Skeletal muscle satellite cell (primary cell): ENCODE measurements around the gene SLC6A3.

Source experiments
- H3K27me3 ChIP-seq: 2 replicates; pipeline ENCODE4 v1.7.0; 2013; ENCODE audit warnings: low read length; ENCODE audit not compliant: control insufficient read depth, insufficient read depth
- H3K36me3 ChIP-seq: 2 replicates; pipeline ENCODE4 v1.7.0; 2013; ENCODE audit warnings: mild to moderate bottlenecking, control low read depth, low read length; ENCODE audit not compliant: insufficient read depth
- H3K4me1 ChIP-seq: 2 replicates; pipeline ENCODE4 v1.7.0; 2013; ENCODE audit warnings: low read length; ENCODE audit not compliant: control insufficient read depth, insufficient read depth
- H3K4me2 ChIP-seq: 2 replicates; pipeline ENCODE4 v1.7.0; 2013; ENCODE audit warnings: mild to moderate bottlenecking, low read length
- H3K4me3 ChIP-seq: 2 replicates; pipeline ENCODE4 v1.7.0; 2013; ENCODE audit warnings: low read length
- H3K9ac ChIP-seq: 2 replicates; pipeline ENCODE4 v1.7.0; 2013; ENCODE audit warnings: mild to moderate bottlenecking, low read depth, low read length, moderate library complexity
- H3K9me3 ChIP-seq: replicated peaks from 2 replicates; pipeline ENCODE4 v1.7.0; 2013; ENCODE audit warnings: mild to moderate bottlenecking, control low read depth, low read length

The SLC6A3 gene

GRCh38 chr5:1392261-1392660, 53.0 kb downstream of the SLC6A3 start:
- no peaks in the 10 kb centered on the region for H3K4me1 ChIP-seq
- no peaks in the 10 kb centered on the region for H3K36me3 ChIP-seq
- H3K9me3 ChIP-seq = no peaks in the 10 kb centered on the region
- peaks cover 62% of the 10 kb centered on the region for H3K27me3 ChIP-seq
- no peak overlapping the region for H3K4me3 ChIP-seq
- no peak overlapping the region for H3K4me2 ChIP-seq
- H3K9ac ChIP-seq = no peak overlapping the region

- no peak overlapping the region for H3K4me3 ChIP-seq
- no peak overlapping the region for H3K9ac ChIP-seq
- no peaks in the 10 kb centered on the region for H3K9me3 ChIP-seq
- no peaks in the 10 kb centered on the region for H3K36me3 ChIP-seq
- H3K4me1 ChIP-seq = no peaks in the 10 kb centered on the region
- no peak overlapping the region for H3K4me2 ChIP-seq
- H3K27me3 ChIP-seq = peaks cover 67% of the 10 kb centered on the region
These were observed 53.5 kb downstream of the SLC6A3 start for GRCh38 chr5:1391691-1392090.

- H3K9me3 ChIP-seq = no peaks in the 10 kb centered on the region
- H3K27me3 ChIP-seq = peaks cover 67% of the 10 kb centered on the region
- H3K4me3 ChIP-seq = no peak overlapping the region
- no peak overlapping the region for H3K9ac ChIP-seq
- no peaks in the 10 kb centered on the region for H3K36me3 ChIP-seq
- H3K4me2 ChIP-seq = no peak overlapping the region
- no peaks in the 10 kb centered on the region for H3K4me1 ChIP-seq
These were observed 54.2 kb downstream of the SLC6A3 start for GRCh38 chr5:1390861-1391600.

- Histone ChIP-seq H3K9me3 (no peaks in the 10 kb centered on the region), H3K36me3 (no peaks in the 10 kb centered on the region), H3K4me1 (peaks cover 4% of the 10 kb centered on the region), H3K9ac (no peak overlapping the region), H3K4me2 (no peak overlapping the region), H3K4me3 (no peak overlapping the region), H3K27me3 (peaks cover 63% of the 10 kb centered on the region)
These were observed 54.9 kb downstream of the SLC6A3 start for GRCh38 chr5:1390333-1390732.

- Histone ChIP-seq H3K9me3 (no peaks in the 10 kb centered on the region), H3K9ac (no peak overlapping the region), H3K27me3 (peaks cover 63% of the 10 kb centered on the region), H3K4me2 (no peak overlapping the region), H3K4me3 (no peak overlapping the region), H3K36me3 (no peaks in the 10 kb centered on the region), H3K4me1 (peaks cover 4% of the 10 kb centered on the region)
These were observed 56.8 kb downstream of the SLC6A3 start for GRCh38 chr5:1388383-1388967.

GRCh38 chr5:1387876-1388275, 57.4 kb downstream of the SLC6A3 start:
- Histone ChIP-seq H3K27me3 (peaks cover 64% of the 10 kb centered on the region), H3K4me3 (no peak overlapping the region), H3K9me3 (no peaks in the 10 kb centered on the region), H3K4me1 (peaks cover 4% of the 10 kb centered on the region), H3K4me2 (no peak overlapping the region), H3K9ac (no peak overlapping the region), H3K36me3 (no peaks in the 10 kb centered on the region)

- Histone ChIP-seq H3K4me3 (no peak overlapping the region), H3K9ac (no peak overlapping the region), H3K27me3 (peaks cover 64% of the 10 kb centered on the region), H3K9me3 (no peaks in the 10 kb centered on the region), H3K36me3 (no peaks in the 10 kb centered on the region), H3K4me1 (peaks cover 4% of the 10 kb centered on the region), H3K4me2 (no peak overlapping the region)
These were observed 58.0 kb downstream of the SLC6A3 start for GRCh38 chr5:1387059-1387755.

- Histone ChIP-seq H3K27me3 (peaks cover 59% of the 10 kb centered on the region), H3K9me3 (no peaks in the 10 kb centered on the region), H3K4me3 (peak overlapping the region; percentile 74), H3K9ac (peak overlapping the region; percentile 73), H3K4me2 (peak overlapping the region; percentile 98), H3K36me3 (no peaks in the 10 kb centered on the region), H3K4me1 (peaks cover 4% of the 10 kb centered on the region)
These were observed 58.9 kb downstream of the SLC6A3 start for GRCh38 chr5:1386274-1386717.

- peaks cover 4% of the 10 kb centered on the region for H3K4me1 ChIP-seq
- peak overlapping the region; percentile 98 for H3K4me2 ChIP-seq
- peaks cover 61% of the 10 kb centered on the region for H3K27me3 ChIP-seq
- no peaks in the 10 kb centered on the region for H3K36me3 ChIP-seq
- H3K9ac ChIP-seq = peak overlapping the region; percentile 73
- H3K4me3 ChIP-seq = peak overlapping the region; percentile 74
- H3K9me3 ChIP-seq = no peaks in the 10 kb centered on the region
These were observed 59.6 kb downstream of the SLC6A3 start for GRCh38 chr5:1385395-1386273.

GRCh38 chr5:1384521-1384920, 60.7 kb downstream of the SLC6A3 start:
- no peaks in the 10 kb centered on the region for H3K36me3 ChIP-seq
- no peak overlapping the region for H3K4me3 ChIP-seq
- H3K9ac ChIP-seq = no peak overlapping the region
- H3K4me2 ChIP-seq = no peak overlapping the region
- peaks cover 57% of the 10 kb centered on the region for H3K27me3 ChIP-seq
- peaks cover 4% of the 10 kb centered on the region for H3K4me1 ChIP-seq
- no peaks in the 10 kb centered on the region for H3K9me3 ChIP-seq

GRCh38 chr5:1383886-1384401, 61.3 kb downstream of the SLC6A3 start:
- H3K4me2 ChIP-seq = no peak overlapping the region
- H3K9ac ChIP-seq = no peak overlapping the region
- no peaks in the 10 kb centered on the region for H3K36me3 ChIP-seq
- no peaks in the 10 kb centered on the region for H3K9me3 ChIP-seq
- peaks cover 4% of the 10 kb centered on the region for H3K4me1 ChIP-seq
- H3K4me3 ChIP-seq = no peak overlapping the region
- peaks cover 59% of the 10 kb centered on the region for H3K27me3 ChIP-seq
